SKM-1 (cell line): ENCODE measurements around the gene CALR.
"Not testable (repeated sequence)": the region's sequence is repeated elsewhere in the genome, so short reads cannot be mapped to it uniquely, and the experiment has no call there.

Experiments used
- DNase-seq: peaks from one replicate; lab custom pipeline; 2025; ENCODE audit not compliant: unreplicated experiment; lab: John Stamatoyannopoulos, UW

Gene CALR

GRCh38 chr19:12937927-12938778 lies at the start of gene CALR:
Gene CALR, plus strand, starts transcription at chr19:12938609. Its CDS starts 71 bp downstream, at chr19:12938680.
- DNase-seq: peak; percentile 98

GRCh38 chr19:12890299-12890786 lies 48.1 kb upstream of the CALR start:
- not testable (repeated sequence) for DNase-seq

GRCh38 chr19:12890787-12891552 lies 47.4 kb upstream of the CALR start, which contains the start of gene GCDH:
Gene GCDH, plus strand, starts transcription at chr19:12891160. Its CDS starts 145 bp downstream, at chr19:12891305.
- peak; percentile 98 for DNase-seq

GRCh38 chr19:12891553-12892021 lies 46.8 kb upstream of the CALR start:
- DNase-seq: no peak

- DNase-seq: no peak
Measured at GRCh38 chr19:12893582-12893981, 44.8 kb upstream of the CALR start.

- no peak for DNase-seq
Measured at GRCh38 chr19:12896460-12896859, 41.9 kb upstream of the CALR start.

- DNase-seq: no peak
Measured at GRCh38 chr19:12899891-12900518, 38.4 kb upstream of the CALR start.

GRCh38 chr19:12907166-12907565 lies 31.2 kb upstream of the CALR start:
- DNase-seq: no peak

GRCh38 chr19:12912571-12912970 lies 25.8 kb upstream of the CALR start:
- no peak for DNase-seq

GRCh38 chr19:12913011-12913561 lies 25.3 kb upstream of the CALR start:
- no peak for DNase-seq

- DNase-seq: peak; percentile 59
Measured at GRCh38 chr19:12913851-12914690, 24.3 kb upstream of the CALR start.

- not testable (repeated sequence) for DNase-seq
Measured at GRCh38 chr19:12915860-12916259, 22.5 kb upstream of the CALR start.

- no peak for DNase-seq
Measured at GRCh38 chr19:12918253-12918652, 20.2 kb upstream of the CALR start.

- no peak for DNase-seq
Measured at GRCh38 chr19:12921047-12921446, 17.4 kb upstream of the CALR start.

GRCh38 chr19:12922959-12923358 lies 15.4 kb upstream of the CALR start:
- DNase-seq: no peak

- no peak for DNase-seq
Measured at GRCh38 chr19:12924621-12925310, 13.6 kb upstream of the CALR start.

GRCh38 chr19:12930002-12930645 lies 8.3 kb upstream of the CALR start:
- DNase-seq: no peak

GRCh38 chr19:12932392-12933286 lies 5.8 kb upstream of the CALR start:
- DNase-seq: no peak
